ENCODE measurements around the gene FOXK1. TPM values are rescaled to one million over a fixed set of nuclear protein-coding genes. Genes with fewer than 3 reads are reported as not detected.

Gene FOXK1
- total RNA-seq, 2 experiments from 2014 or later: 67.8 to 68.1 TPM

DNA sequence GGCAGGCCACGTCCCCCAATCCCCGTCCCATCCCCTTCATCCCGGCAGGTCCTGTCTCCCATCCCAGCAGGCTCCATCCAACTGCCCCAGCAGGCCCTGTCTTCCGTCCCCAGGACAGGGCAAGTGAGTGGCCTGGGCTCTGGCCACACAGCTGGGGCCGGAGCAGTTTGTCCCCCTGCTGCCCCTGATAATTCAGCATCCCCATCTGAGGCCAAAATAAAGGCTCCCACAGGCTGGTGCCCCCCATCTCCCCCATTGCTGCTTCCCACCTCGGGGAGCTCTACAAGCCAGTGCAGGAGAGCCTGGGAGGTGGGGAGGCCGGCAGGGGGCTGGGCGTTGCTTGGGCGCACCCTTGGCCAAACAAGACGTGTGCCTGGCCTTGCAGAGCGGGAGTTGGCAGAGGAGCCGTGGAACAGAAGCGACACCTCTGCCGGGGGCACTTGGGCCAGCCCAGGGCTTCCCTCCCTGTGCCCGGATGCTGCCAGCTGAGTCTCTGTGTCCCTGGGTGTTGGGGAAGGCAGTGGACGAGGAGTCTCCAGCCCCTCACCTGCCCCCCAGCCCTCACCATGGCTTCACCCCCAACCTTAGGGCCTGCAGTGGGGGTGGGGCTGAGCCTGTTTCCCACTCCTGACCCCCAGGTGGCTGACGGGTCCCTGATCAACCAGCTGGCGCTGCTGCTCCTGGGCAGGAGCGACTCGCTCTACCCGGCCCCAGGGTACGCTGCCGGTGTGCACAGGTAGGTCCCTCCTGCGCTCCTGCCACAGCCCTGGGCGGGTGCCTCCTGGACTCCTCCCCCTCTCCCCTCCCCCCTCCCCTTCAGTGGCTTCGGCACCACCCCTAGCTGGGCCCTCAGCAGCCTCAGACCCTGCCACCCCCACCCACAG is 107.3 kb downstream of the FOXK1 start:
- Histone ChIP-seq H3K4me1 (ENCODE audit: insufficient read depth, low read length) (peaks cover 17% of the 10 kb centered on the region), H3K36me3 (ENCODE audit: insufficient read depth, low read length) (peaks cover 69% of the 10 kb centered on the region), H3K9me3 (ENCODE audit: control insufficient read depth in 1 of 2, insufficient read depth in 1 of 2, low read length in 2 of 2) (no peaks in the 10 kb centered on the region), H3K4me3 (ENCODE audit: low read length) (no peak overlapping the region), H3K27ac (ENCODE audit: low read depth in 1 of 2, low read length in 2 of 2) (no peak overlapping the region), H3K27me3 (ENCODE audit: control insufficient read depth in 1 of 2, insufficient read depth in 2 of 2, low read length in 2 of 2) (no peaks in the 10 kb centered on the region)
- H3K27ac Mint-ChIP-seq: no peak overlapping the region
- H3K4me1 Mint-ChIP-seq (ENCODE audit: low read depth): no peaks in the 10 kb centered on the region
- H3K36me3 Mint-ChIP-seq (ENCODE audit: low read depth): peaks cover 39% of the 10 kb centered on the region
- no peaks in the 10 kb centered on the region for H3K27me3 Mint-ChIP-seq
- ATAC-seq (ENCODE audit: poor library complexity): no peak
- CTCF ChIA-PET: no interaction called here
- no peaks in the 10 kb centered on the region for H3K9me3 Mint-ChIP-seq
- POLR2A ChIA-PET: interaction anchor here (1.5 kb wide), 1 partner anchor 14 kb away, joined by 3 read pairs; the partner anchor contains the start of gene AP5Z1
- no peak for DNase-seq
- H3K4me3 Mint-ChIP-seq: no peak overlapping the region
- intact Hi-C loops (cut with DNase I, micrococcal nuclease): loop anchor here in 1 of 2 experiments (2.0 kb wide), 1 partner anchor 13 kb away; no protein-coding TSS in a partner anchor
- TF ChIP-seq, protein P1, sequence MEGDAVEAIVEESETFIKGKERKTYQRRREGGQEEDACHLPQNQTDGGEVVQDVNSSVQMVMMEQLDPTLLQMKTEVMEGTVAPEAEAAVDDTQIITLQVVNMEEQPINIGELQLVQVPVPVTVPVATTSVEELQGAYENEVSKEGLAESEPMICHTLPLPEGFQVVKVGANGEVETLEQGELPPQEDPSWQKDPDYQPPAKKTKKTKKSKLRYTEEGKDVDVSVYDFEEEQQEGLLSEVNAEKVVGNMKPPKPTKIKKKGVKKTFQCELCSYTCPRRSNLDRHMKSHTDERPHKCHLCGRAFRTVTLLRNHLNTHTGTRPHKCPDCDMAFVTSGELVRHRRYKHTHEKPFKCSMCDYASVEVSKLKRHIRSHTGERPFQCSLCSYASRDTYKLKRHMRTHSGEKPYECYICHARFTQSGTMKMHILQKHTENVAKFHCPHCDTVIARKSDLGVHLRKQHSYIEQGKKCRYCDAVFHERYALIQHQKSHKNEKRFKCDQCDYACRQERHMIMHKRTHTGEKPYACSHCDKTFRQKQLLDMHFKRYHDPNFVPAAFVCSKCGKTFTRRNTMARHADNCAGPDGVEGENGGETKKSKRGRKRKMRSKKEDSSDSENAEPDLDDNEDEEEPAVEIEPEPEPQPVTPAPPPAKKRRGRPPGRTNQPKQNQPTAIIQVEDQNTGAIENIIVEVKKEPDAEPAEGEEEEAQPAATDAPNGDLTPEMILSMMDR (IDR thresholded peaks at IDR 0.05): no peak

DNA sequence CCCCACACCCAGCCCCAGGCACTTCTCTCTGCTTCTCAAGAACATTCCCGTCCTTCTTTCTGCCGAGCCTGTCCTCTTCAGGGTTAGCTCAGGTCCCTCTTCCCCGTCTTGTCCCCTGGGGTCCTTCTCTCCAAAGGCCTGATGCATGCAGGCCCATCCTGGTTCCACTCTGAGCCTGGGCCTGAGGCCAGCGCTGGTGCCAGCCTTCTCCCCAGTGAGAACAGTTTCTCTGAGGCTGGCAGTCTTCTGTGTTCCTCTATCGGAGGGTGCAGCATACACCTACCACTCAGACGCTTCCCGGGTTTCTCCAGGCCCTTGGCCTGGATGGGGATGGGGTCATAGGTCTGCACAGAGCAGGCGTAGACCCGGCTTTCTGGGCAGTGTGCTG is 108.0 kb downstream of the FOXK1 start:
- TF ChIP-seq, protein P1 (IDR thresholded peaks at IDR 0.05): no peak
- Mint-ChIP-seq H3K4me1 (ENCODE audit: low read depth) (no peaks in the 10 kb centered on the region), H3K27ac (no peak overlapping the region), H3K27me3 (no peaks in the 10 kb centered on the region), H3K4me3 (no peak overlapping the region), H3K9me3 (no peaks in the 10 kb centered on the region), H3K36me3 (ENCODE audit: low read depth) (peaks cover 39% of the 10 kb centered on the region)
- Histone ChIP-seq H3K27me3 (ENCODE audit: control insufficient read depth in 1 of 2, insufficient read depth in 2 of 2, low read length in 2 of 2) (no peaks in the 10 kb centered on the region), H3K27ac (ENCODE audit: low read depth in 1 of 2, low read length in 2 of 2) (no peak overlapping the region), H3K4me3 (ENCODE audit: low read length) (no peak overlapping the region), H3K9me3 (ENCODE audit: control insufficient read depth in 1 of 2, insufficient read depth in 1 of 2, low read length in 2 of 2) (no peaks in the 10 kb centered on the region), H3K4me1 (ENCODE audit: insufficient read depth, low read length) (peaks cover 17% of the 10 kb centered on the region), H3K36me3 (ENCODE audit: insufficient read depth, low read length) (peaks cover 62% of the 10 kb centered on the region)
- ATAC-seq (ENCODE audit: poor library complexity) (no peak), DNase-seq (peak in 1 of 14 experiments; percentile 34)
- CTCF ChIA-PET: no interaction called here
- POLR2A ChIA-PET: no interaction called here
- intact Hi-C loops (cut with DNase I, micrococcal nuclease): loop anchor here in 1 of 2 experiments (2.0 kb wide), 1 partner anchor 13 kb away; no protein-coding TSS in a partner anchor

DNA sequence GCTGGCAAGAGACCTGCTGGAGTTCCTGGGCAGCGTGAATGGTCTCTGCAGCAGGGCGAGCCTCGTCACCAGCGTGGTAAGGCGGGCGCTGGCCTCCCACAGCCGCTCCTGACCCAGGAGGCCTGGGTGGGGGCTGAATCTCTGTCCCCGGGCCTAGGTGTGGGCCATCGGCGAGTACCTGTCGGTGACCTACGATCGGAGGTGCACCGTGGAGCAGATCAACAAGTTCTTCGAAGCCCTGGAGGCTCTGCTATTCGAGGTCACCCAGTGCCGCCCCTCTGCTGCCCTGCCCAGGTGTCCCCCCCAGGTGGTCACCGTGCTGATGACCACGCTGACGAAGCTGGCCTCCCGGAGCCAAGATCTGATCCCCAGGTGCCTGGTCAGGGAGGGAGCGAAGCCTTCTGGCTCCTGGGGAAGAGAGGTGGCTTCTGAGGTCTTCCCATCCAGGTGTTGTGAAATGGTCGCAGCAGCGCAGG is 108.5 kb downstream of the FOXK1 start:
- peaks cover 38% of the 10 kb centered on the region for H3K36me3 Mint-ChIP-seq (ENCODE audit: low read depth)
- intact Hi-C loops (cut with DNase I, micrococcal nuclease): loop anchor here in 1 of 2 experiments (2.0 kb wide), 1 partner anchor 14 kb away; no protein-coding TSS in a partner anchor
- DNase-seq (peak in 1 of 14 experiments; percentile 26), ATAC-seq (ENCODE audit: poor library complexity) (no peak)
- H3K27me3 ChIP-seq (ENCODE audit: control insufficient read depth in 1 of 2, insufficient read depth in 2 of 2, low read length in 2 of 2): no peaks in the 10 kb centered on the region
- H3K4me1 Mint-ChIP-seq (ENCODE audit: low read depth): no peaks in the 10 kb centered on the region
- H3K4me3 Mint-ChIP-seq: no peak overlapping the region
- H3K4me1 ChIP-seq (ENCODE audit: insufficient read depth, low read length): peaks cover 17% of the 10 kb centered on the region
- TF ChIP-seq, protein P1 (IDR thresholded peaks at IDR 0.05): no peak
- no peaks in the 10 kb centered on the region for H3K9me3 Mint-ChIP-seq
- H3K27ac Mint-ChIP-seq: no peak overlapping the region
- H3K9me3 ChIP-seq (ENCODE audit: control insufficient read depth in 1 of 2, insufficient read depth in 1 of 2, low read length in 2 of 2): no peaks in the 10 kb centered on the region
- ChIA-PET CTCF (interaction anchor here (1.8 kb wide), 1 partner anchor 149 kb away, joined by 7 read pairs; no protein-coding TSS in a partner anchor), POLR2A (interaction anchor here (4.4 kb wide), 1 partner anchor 15 kb away, joined by 63 read pairs; the partner anchor contains the start of gene AP5Z1)
- H3K36me3 ChIP-seq (ENCODE audit: insufficient read depth, low read length): peaks cover 58% of the 10 kb centered on the region
- no peak overlapping the region for H3K27ac ChIP-seq (ENCODE audit: low read depth in 1 of 2, low read length in 2 of 2)
- no peak overlapping the region for H3K4me3 ChIP-seq (ENCODE audit: low read length)
- H3K27me3 Mint-ChIP-seq: no peaks in the 10 kb centered on the region

Measured in CD4-positive, alpha-beta T cell (primary cell).